IMR-90 (cell line): ENCODE measurements around the gene PLAA. TPM values are rescaled to one million over a fixed set of nuclear protein-coding genes. Genes with fewer than 3 reads are reported as not detected.

ENCODE experiments used
- ATAC-seq: fragments of 200-7000 bp; cut with Tn5 transposase; 2 replicates; pipeline ENCODE4 v1.9.1; 2020; ENCODE audit warnings: low read depth, mild to moderate bottlenecking, moderate library complexity
- BruUV-seq: library from RNA; stranded (reverse); fragments of 400-500 nt; replicated peaks from 2 replicates; lab custom pipeline; 2021; lab: Mats Ljungman, UMichigan
- CTCF ChIA-PET: fragments of 300-600 bp; formaldehyde crosslinking; extraction: SDS; loops from one replicate; lab custom pipeline; 2021; ENCODE audit warnings: antibody characterized with exemption; lab: Yijun Ruan, JAX
- POLR2A ChIA-PET: fragments of 300-600 bp; sonication (Branson Sonifier 250); formaldehyde crosslinking; loops from one replicate; lab custom pipeline; 2022; ENCODE audit warnings: antibody characterized with exemption; ENCODE audit not compliant: unreplicated experiment; lab: Charles Lee
- DNase-seq: peaks from one replicate; pipeline ENCODE4 v3.0.0; 2013
- H2AFZ ChIP-seq: replicated peaks from 2 replicates; pipeline ENCODE3; 2013; ENCODE audit warnings: low read length, mild to moderate bottlenecking; ENCODE audit not compliant: poor library complexity
- H2AK5ac ChIP-seq: 2 replicates; pipeline ENCODE4 v1.6.1; 2013; ENCODE audit warnings: low read depth, low read length, inconsistent platforms
- H2AK9ac ChIP-seq: replicated peaks from 2 replicates; pipeline ENCODE3; 2013; ENCODE audit warnings: mild to moderate bottlenecking, low read depth, low read length, moderate library complexity; ENCODE audit not compliant: poor library complexity
- H2BK120ac ChIP-seq: 2 replicates; pipeline ENCODE4 v1.6.1; 2013; ENCODE audit warnings: low read depth, low read length, inconsistent platforms
- H2BK15ac ChIP-seq: 3 replicates; pipeline ENCODE4 v1.6.1; 2013; ENCODE audit warnings: low read depth, low read length, inconsistent platforms
- H2BK20ac ChIP-seq: 2 replicates; pipeline ENCODE4 v1.6.1; 2013; ENCODE audit warnings: low read depth, mild to moderate bottlenecking, inconsistent platforms, low read length, moderate library complexity
- H2BK5ac ChIP-seq: 2 replicates; pipeline ENCODE4 v1.6.1; 2013; ENCODE audit warnings: mild to moderate bottlenecking, low read depth, low read length, inconsistent platforms; ENCODE audit not compliant: poor library complexity, severe bottlenecking
- H3K14ac ChIP-seq: replicated peaks from 2 replicates; pipeline ENCODE4 v1.6.1; 2013; ENCODE audit warnings: low read depth, low read length, inconsistent platforms
- H3K18ac ChIP-seq: 2 replicates; pipeline ENCODE4 v1.6.1; 2013; ENCODE audit warnings: low read depth, low read length, control low read depth
- H3K23ac ChIP-seq: 2 replicates; pipeline ENCODE4 v1.6.1; 2013; ENCODE audit warnings: low read depth, low read length, inconsistent platforms
- H3K27ac ChIP-seq: 2 replicates; pipeline ENCODE4 v1.5.1; 2013; ENCODE audit warnings: mild to moderate bottlenecking, control low read depth, low read length; ENCODE audit not compliant: insufficient read depth
- H3K27me3 ChIP-seq: 2 replicates; pipeline ENCODE4 v1.6.1; 2013; ENCODE audit warnings: low read length; ENCODE audit not compliant: control insufficient read depth, insufficient read depth
- H3K36me3 ChIP-seq: 2 replicates; pipeline ENCODE4 v1.6.1; 2013; ENCODE audit warnings: low read length, mixed read lengths; ENCODE audit not compliant: control insufficient read depth, insufficient read depth
- H3K4ac ChIP-seq: 2 replicates; pipeline ENCODE4 v1.6.1; 2013; ENCODE audit warnings: low read depth, low read length, inconsistent platforms
- H3K4me1 ChIP-seq: 2 replicates; pipeline ENCODE4 v1.6.1; 2013; ENCODE audit warnings: low read length, mixed read lengths; ENCODE audit not compliant: control insufficient read depth, insufficient read depth
- H3K4me2 ChIP-seq: 2 replicates; pipeline ENCODE4 v1.6.1; 2013; ENCODE audit warnings: low read depth, mild to moderate bottlenecking, control low read depth, low read length, moderate library complexity
- H3K4me3 ChIP-seq: 2 replicates; pipeline ENCODE4 v1.5.1; 2013; ENCODE audit warnings: low read depth, mild to moderate bottlenecking, control low read depth, low read length, moderate library complexity; ENCODE audit not compliant: insufficient read depth
- H3K56ac ChIP-seq: 2 replicates; pipeline ENCODE4 v1.6.1; 2013; ENCODE audit warnings: low read length, inconsistent platforms; ENCODE audit not compliant: insufficient read depth; ENCODE audit errors: extremely low read depth
- H3K79me1 ChIP-seq, 2 experiments: 2 replicates each; pipeline ENCODE4 v1.6.1; 2013; ENCODE audit warnings: low read length in 2 of 2, inconsistent platforms in 1 of 2, low read depth in 1 of 2
- H3K9ac ChIP-seq: 2 replicates; pipeline ENCODE4 v1.6.1; 2013; ENCODE audit warnings: low read depth, low read length, control low read depth
- H3K9me1 ChIP-seq: 2 replicates; pipeline ENCODE4 v1.6.1; 2013; ENCODE audit warnings: low read length, inconsistent platforms; ENCODE audit not compliant: insufficient read depth
- H3K9me3 ChIP-seq: 2 replicates; pipeline ENCODE4 v1.6.1; 2013; ENCODE audit warnings: low read length; ENCODE audit not compliant: control insufficient read depth, insufficient read depth
- H4K20me1 ChIP-seq: 2 replicates; pipeline ENCODE4 v1.6.1; 2013; ENCODE audit warnings: low read length, inconsistent platforms; ENCODE audit not compliant: insufficient read depth
- H4K5ac ChIP-seq: 2 replicates; pipeline ENCODE4 v1.6.1; 2013; ENCODE audit warnings: mild to moderate bottlenecking, low read depth, low read length, control low read depth
- H4K8ac ChIP-seq, 2 experiments: 2 replicates each; pipeline ENCODE4 v1.6.1; 2013; ENCODE audit warnings: low read depth in 2 of 2, low read length in 2 of 2, control low read depth in 1 of 2, inconsistent platforms in 1 of 2
- H4K91ac ChIP-seq: 2 replicates; pipeline ENCODE4 v1.6.1; 2013; ENCODE audit warnings: low read depth, low read length, inconsistent platforms; ENCODE audit not compliant: insufficient read depth
- BHLHE40 ChIP-seq: fragments of 150-350 bp; IDR thresholded peaks from 2 replicates; pipeline ENCODE4 v1.6.1; 2016; ENCODE audit warnings: mild to moderate bottlenecking, low read depth, low read length
- CEBPB ChIP-seq: IDR thresholded peaks from 2 replicates; pipeline ENCODE4 v1.6.1; 2012; ENCODE audit warnings: low read depth, low read length, improper control_type of control experiment
- CHD1 ChIP-seq: IDR thresholded peaks from 2 replicates; pipeline ENCODE4 v1.6.1; 2012; ENCODE audit warnings: low read depth, low read length, improper control_type of control experiment
- CTCF ChIP-seq: conservative IDR thresholded peaks from 2 replicates; pipeline ENCODE4 v1.5.1; 2012; ENCODE audit warnings: mild to moderate bottlenecking, low read depth, low read length, improper control_type of control experiment
- FOS ChIP-seq: fragments of 150-350 bp; IDR thresholded peaks from 2 replicates; pipeline ENCODE4 v1.6.1; 2016; ENCODE audit warnings: low read depth, low read length
- MAFK ChIP-seq: IDR thresholded peaks from 2 replicates; pipeline ENCODE4 v1.6.1; 2012; ENCODE audit warnings: low read depth, low read length, improper control_type of control experiment
- MAZ ChIP-seq: IDR thresholded peaks from 2 replicates; pipeline ENCODE4 v1.6.1; 2012; ENCODE audit warnings: low read depth, mild to moderate bottlenecking, low read length, improper control_type of control experiment, moderate library complexity, borderline replicate concordance
- MXI1 ChIP-seq: IDR thresholded peaks from 2 replicates; pipeline ENCODE4 v1.6.1; 2012; ENCODE audit warnings: low read depth, mild to moderate bottlenecking, low read length, moderate library complexity, borderline replicate concordance
- POLR2A ChIP-seq: IDR thresholded peaks from 2 replicates; pipeline ENCODE4 v1.6.1; 2012; ENCODE audit warnings: mild to moderate bottlenecking, low read depth, low read length
- RCOR1 ChIP-seq: IDR thresholded peaks from 2 replicates; pipeline ENCODE4 v1.6.1; 2012; ENCODE audit warnings: mild to moderate bottlenecking, low read length, improper control_type of control experiment; ENCODE audit not compliant: insufficient replicate concordance
- RFX5 ChIP-seq: IDR thresholded peaks from 2 replicates; pipeline ENCODE4 v1.8.0; 2012; ENCODE audit warnings: low read depth, mild to moderate bottlenecking, low read length, moderate library complexity
- SMC3 ChIP-seq: fragments of 150-350 bp; IDR thresholded peaks from 2 replicates; pipeline ENCODE4 v1.6.1; 2016; ENCODE audit warnings: low read depth, mild to moderate bottlenecking, antibody characterized with exemption, low read length, moderate library complexity
- WGBS, 2 experiments: methylation state at CpG; one replicate each; pipeline versions ENCODE4 v1.1.5 to v1.1.7; 2013; ENCODE audit warnings: missing lambda C conversion rate in 2 of 2; ENCODE audit not compliant: insufficient read length in 1 of 2; ENCODE audit errors: extremely low coverage in 2 of 2; 5-methylcytosine and 5-hydroxymethylcytosine counted together
- dilution Hi-C: fragments of 300-500 bp; cut with HindIII; formaldehyde crosslinking; loops from one replicate; pipeline ENCODE4 v1.14.3; 2018; ENCODE audit warnings: low sequenced_read_pairs; ENCODE audit not compliant: unreplicated experiment
- in situ Hi-C: fragments of 300-500 bp; cut with MboI; formaldehyde crosslinking; loops from 3 replicates; pipeline ENCODE4 v1.14.3; 2019; ENCODE audit warnings: low sequenced_read_pairs, inconsistent platforms, mixed read lengths
- intact Hi-C: fragments of 100-400 bp; cut with micrococcal nuclease; formaldehyde crosslinking; loops from 2 replicates; pipeline ENCODE4 v1.10.0; 2022
- polyA plus RNA-seq, 3 experiments: library from polyadenylated mRNA; depleted of rRNA; stranded (reverse); fragments of >200 nt; gene quantifications; 2 replicates each; pipeline ENCODE4 v1.2.3, GENCODE V29; 2012; ENCODE audit warnings: low replicate concordance in 1 of 3
- total RNA-seq: library from RNA; depleted of rRNA; stranded (reverse); fragments of >200 nt; gene quantifications from 2 replicates; pipeline ENCODE4 v1.2.3, GENCODE V29; 2012
- TF ChIP-seq, protein P1 (sequence below): fragments of 150-350 bp; IDR thresholded peaks from 2 replicates; pipeline ENCODE4 v1.6.1; 2017; ENCODE audit warnings: mild to moderate bottlenecking, antibody characterized with exemption, low read length, low read depth
- TF ChIP-seq, protein P2 (sequence below): fragments of 150-350 bp; IDR thresholded peaks from 2 replicates; pipeline ENCODE4 v1.6.1; 2016; ENCODE audit warnings: low read depth, mild to moderate bottlenecking, low read length, moderate library complexity, borderline replicate concordance

Gene PLAA
- total and polyA plus RNA-seq, 2 of the 4 experiments (the other 2 are of a cell fraction), result 18.2 to 24.4 TPM

DNA sequence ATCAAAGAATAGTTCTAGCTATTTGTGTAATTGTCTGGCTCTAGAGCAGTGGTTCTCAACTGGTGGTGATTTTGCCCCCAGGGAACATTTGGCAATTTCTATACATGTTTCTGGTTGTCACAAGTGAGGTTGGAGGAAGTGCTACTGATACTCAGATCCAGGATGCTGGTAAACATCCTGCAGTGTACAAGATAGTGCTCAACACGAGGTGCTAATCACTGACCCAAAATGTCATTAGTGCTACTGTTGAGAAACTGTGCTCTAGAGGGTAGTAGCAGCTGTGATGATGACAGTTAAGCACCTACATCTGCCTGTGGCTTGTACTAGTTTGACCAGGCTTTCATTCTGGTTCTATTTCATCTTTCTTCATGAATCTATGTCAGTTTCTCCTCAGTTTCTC lies 36.3 kb upstream of the PLAA start:
- Histone ChIP-seq H3K27me3 (no peaks in the 10 kb centered on the region), H4K91ac (no peak overlapping the region), H3K36me3 (peaks cover 2% of the 10 kb centered on the region), H2BK5ac (no peak overlapping the region), H3K9me1 (0 out of 2 replicates have a peak, but pooled peaks cover 2% of the 10 kb centered on the region), H3K79me1 (no peaks in the 10 kb centered on the region), H3K9ac (no peak overlapping the region), H3K23ac (no peak overlapping the region), H4K5ac (no peak overlapping the region), H3K18ac (no peak overlapping the region), H2BK20ac (no peak overlapping the region), H2AFZ (no peak overlapping the region), H2BK15ac (no peak overlapping the region), H3K4ac (no peak overlapping the region), H3K27ac (no peak overlapping the region), H3K4me3 (no peak overlapping the region), H4K8ac (no peak overlapping the region), H3K4me1 (no peaks in the 10 kb centered on the region), H2BK120ac (no peak overlapping the region), H3K14ac (no peak overlapping the region), H3K4me2 (no peak overlapping the region), H2AK5ac (no peak overlapping the region), H2AK9ac (peak overlapping the region; percentile 61), H3K9me3 (no peaks in the 10 kb centered on the region), H3K56ac (no peak overlapping the region), H4K20me1 (no peaks in the 10 kb centered on the region)
- ChIA-PET POLR2A (no interaction called here), CTCF (interaction anchor here (0.7 kb wide), 1 partner anchor 1064 kb away, joined by 5 read pairs; no protein-coding TSS in a partner anchor)
- no TSS peak for BruUV-seq
- intact Hi-C loops, result no loop called here
- TF ChIP-seq, protein P1, sequence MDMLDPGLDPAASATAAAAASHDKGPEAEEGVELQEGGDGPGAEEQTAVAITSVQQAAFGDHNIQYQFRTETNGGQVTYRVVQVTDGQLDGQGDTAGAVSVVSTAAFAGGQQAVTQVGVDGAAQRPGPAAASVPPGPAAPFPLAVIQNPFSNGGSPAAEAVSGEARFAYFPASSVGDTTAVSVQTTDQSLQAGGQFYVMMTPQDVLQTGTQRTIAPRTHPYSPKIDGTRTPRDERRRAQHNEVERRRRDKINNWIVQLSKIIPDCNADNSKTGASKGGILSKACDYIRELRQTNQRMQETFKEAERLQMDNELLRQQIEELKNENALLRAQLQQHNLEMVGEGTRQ, result no peak
- TF ChIP-seq SMC3 (no peak), CTCF (no peak), CHD1 (no peak), BHLHE40 (no peak), POLR2A (no peak), MAZ (no peak), MXI1 (no peak), RFX5 (no peak), FOS (no peak), CEBPB (no peak), MAFK (no peak), RCOR1 (no peak)
- TF ChIP-seq, protein P2, sequence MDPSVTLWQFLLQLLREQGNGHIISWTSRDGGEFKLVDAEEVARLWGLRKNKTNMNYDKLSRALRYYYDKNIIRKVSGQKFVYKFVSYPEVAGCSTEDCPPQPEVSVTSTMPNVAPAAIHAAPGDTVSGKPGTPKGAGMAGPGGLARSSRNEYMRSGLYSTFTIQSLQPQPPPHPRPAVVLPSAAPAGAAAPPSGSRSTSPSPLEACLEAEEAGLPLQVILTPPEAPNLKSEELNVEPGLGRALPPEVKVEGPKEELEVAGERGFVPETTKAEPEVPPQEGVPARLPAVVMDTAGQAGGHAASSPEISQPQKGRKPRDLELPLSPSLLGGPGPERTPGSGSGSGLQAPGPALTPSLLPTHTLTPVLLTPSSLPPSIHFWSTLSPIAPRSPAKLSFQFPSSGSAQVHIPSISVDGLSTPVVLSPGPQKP, result no peak
- dilution Hi-C loops, result no loop called here
- ATAC-seq (no peak), DNase-seq (no peak)
- WGBS, 2 experiments, result no CpG with 5 or more reads among the region's 1 CpG
- in situ Hi-C loops, result loop anchor here (25.0 kb wide), 1 partner anchor 246 kb away; no protein-coding TSS in a partner anchor
